Gastroesophageal sphincter (tissue), 4 donors: ENCODE results near the gene SLC24A3. TPM values are rescaled to one million over a fixed set of nuclear protein-coding genes. Genes with fewer than 3 reads are reported as not detected.

Source experiments
- ATAC-seq: fragments of 150-250 bp; one replicate; pipeline ENCODE4 v1.9.1; 2016; ENCODE audit warnings: mild to moderate bottlenecking, moderate library complexity
- H3K27ac ChIP-seq, 4 donors: fragments of 200-600 bp; sonication (generic) in 3 of 4; 1 replicate in 3 of 4; 2 replicates in 1 of 4; pipeline ENCODE4 v1.5.1; 2016 to 2019
- H3K27me3 ChIP-seq: fragments of 200-600 bp; sonication (generic); one replicate; pipeline ENCODE4 v1.5.1; 2019
- H3K36me3 ChIP-seq, 2 donors: fragments of 200-600 bp; sonication (generic); one replicate each; pipeline ENCODE4 v1.5.1; 2019; ENCODE audit warnings: control low read depth in 1 of 2
- H3K4me1 ChIP-seq, 3 donors: fragments of 200-600 bp; sonication (generic); 1 replicate in 2 of 3; 2 replicates in 1 of 3; pipeline ENCODE4 v1.5.1; 2016 to 2019; ENCODE audit warnings: control low read depth in 2 of 3
- H3K4me3 ChIP-seq, 2 donors: fragments of 200-600 bp; sonication (generic); one replicate each; pipeline ENCODE4 v1.5.1; 2019; ENCODE audit warnings: mild to moderate bottlenecking in 1 of 2, moderate library complexity in 1 of 2
- H3K9me3 ChIP-seq, 3 donors: fragments of 200-600 bp; sonication (generic); one replicate each; pipeline ENCODE4 v1.5.1; 2017 to 2019; ENCODE audit warnings: control low read depth in 2 of 3
- EP300 ChIP-seq: sonication (generic); formaldehyde crosslinking; IDR thresholded peaks from one replicate; pipeline ENCODE4 v1.6.1; 2017; ENCODE audit warnings: antibody characterized with exemption, mild to moderate bottlenecking
- POLR2A ChIP-seq, 2 donors: fragments of 450-650 bp; IDR thresholded peaks; one replicate each; pipeline ENCODE4 v1.6.1; 2017; ENCODE audit warnings: antibody characterized with exemption in 2 of 2, mild to moderate bottlenecking in 2 of 2, moderate library complexity in 1 of 2
- POLR2AphosphoS5 ChIP-seq: sonication (generic); formaldehyde crosslinking; IDR thresholded peaks from one replicate; pipeline ENCODE4 v1.6.1; 2017; ENCODE audit warnings: antibody characterized with exemption
- WGBS, 2 donors: methylation state at CpG; one replicate each; pipeline ENCODE4 v1.1.5; 2018; ENCODE audit warnings: low coverage in 1 of 2; 5-methylcytosine and 5-hydroxymethylcytosine counted together
- total RNA-seq, 4 donors: library from RNA; depleted of rRNA; stranded (reverse); fragments of >200 nt; gene quantifications; one replicate each; pipeline ENCODE4 v1.1.0, GENCODE V29; 2016
- TF ChIP-seq, protein P1 (sequence below), 4 experiments: fragments of 200-600 bp in 2 of 4; fragments of 450-650 bp in 2 of 4; sonication (generic) in 1 of 4; IDR thresholded peaks; one replicate each; pipeline ENCODE4 v1.5.1; 2017 to 2019; ENCODE audit warnings: antibody characterized with exemption in 4 of 4, mild to moderate bottlenecking in 2 of 4, moderate library complexity in 2 of 4

The SLC24A3 gene
- total RNA-seq, 4 donors from 2014 or later: 2.7 to 13.5 (median 5.5) TPM

DNA sequence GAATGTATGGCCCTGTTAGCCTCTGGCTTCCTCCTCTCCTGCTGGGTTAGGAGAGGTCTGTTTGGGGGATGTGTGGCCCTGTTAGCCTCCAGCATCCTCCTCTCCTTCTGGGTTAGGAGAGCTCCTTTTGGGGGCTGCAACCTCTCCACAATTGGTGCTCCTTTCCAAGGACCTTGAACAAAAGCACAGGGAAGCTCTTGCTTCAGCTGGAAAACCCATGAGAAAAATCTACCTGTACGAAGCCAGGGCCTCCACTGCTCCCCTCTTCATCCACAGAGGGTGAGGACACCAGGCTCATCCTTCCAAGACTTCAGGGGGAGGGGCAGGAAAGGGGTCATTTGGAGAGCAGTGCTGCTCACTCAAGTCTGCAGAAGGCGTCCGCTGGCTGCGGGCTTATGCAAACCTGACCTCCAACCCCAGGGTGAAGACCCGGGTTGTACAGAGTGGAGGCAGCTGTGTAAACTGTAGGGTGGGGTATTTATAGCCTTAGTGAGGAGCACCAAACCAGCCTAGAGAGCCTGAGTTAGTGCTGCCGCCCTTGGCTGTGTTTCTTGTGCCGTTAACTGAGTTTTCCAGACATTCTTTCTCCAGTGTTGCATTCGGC lies 62.1 kb downstream of the SLC24A3 start:
- ATAC-seq: peak; percentile 28

DNA sequence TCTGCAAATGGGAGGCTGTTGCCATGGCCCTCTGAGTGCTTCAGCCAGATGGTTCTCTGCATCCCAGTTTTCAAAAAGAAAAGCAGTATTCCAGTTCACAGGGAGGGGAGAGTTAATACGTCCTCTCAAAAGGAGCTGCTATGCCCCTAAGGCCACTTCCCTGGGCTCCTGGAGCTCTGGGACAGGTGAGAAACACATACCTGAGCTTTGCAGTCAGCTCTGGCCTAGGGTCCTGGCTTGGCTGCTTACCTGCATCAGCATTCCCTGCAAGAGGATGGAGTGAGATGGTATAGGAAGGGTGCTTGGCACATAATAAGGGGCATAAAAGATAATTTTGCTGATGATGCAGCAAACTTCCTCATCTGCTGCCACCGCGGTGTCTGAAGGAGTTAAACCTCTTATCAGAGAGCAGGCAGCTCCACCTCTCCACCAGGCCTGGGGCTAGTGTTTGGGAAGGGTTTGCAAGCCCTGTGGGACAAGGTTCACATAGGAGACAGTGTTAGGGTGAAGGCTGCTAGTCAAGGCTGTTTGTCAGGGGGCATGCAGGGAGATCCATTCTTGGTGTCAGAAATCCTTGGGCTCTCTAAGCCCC lies 62.7 kb downstream of the SLC24A3 start:
- Histone ChIP-seq H3K4me3 (no peak overlapping the region), H3K36me3 (no peaks in the 10 kb centered on the region), H3K27me3 (no peaks in the 10 kb centered on the region), H3K4me1 (peaks cover 0 to 22% (median 9%) of the 10 kb centered on the region in 3 donors), H3K9me3 (no peaks in the 10 kb centered on the region), H3K27ac (peak overlapping the region in 2 of 4 donors; percentile 49 to 57)
- no peak for ATAC-seq
- WGBS, 2 donors: 50% methylated on average over 2 of the region's 3 CpGs; no CpG with 5 or more reads in 1 of the 2 donors
- TF ChIP-seq EP300: no peak
- TF ChIP-seq, protein P1, sequence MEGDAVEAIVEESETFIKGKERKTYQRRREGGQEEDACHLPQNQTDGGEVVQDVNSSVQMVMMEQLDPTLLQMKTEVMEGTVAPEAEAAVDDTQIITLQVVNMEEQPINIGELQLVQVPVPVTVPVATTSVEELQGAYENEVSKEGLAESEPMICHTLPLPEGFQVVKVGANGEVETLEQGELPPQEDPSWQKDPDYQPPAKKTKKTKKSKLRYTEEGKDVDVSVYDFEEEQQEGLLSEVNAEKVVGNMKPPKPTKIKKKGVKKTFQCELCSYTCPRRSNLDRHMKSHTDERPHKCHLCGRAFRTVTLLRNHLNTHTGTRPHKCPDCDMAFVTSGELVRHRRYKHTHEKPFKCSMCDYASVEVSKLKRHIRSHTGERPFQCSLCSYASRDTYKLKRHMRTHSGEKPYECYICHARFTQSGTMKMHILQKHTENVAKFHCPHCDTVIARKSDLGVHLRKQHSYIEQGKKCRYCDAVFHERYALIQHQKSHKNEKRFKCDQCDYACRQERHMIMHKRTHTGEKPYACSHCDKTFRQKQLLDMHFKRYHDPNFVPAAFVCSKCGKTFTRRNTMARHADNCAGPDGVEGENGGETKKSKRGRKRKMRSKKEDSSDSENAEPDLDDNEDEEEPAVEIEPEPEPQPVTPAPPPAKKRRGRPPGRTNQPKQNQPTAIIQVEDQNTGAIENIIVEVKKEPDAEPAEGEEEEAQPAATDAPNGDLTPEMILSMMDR (IDR thresholded peaks at IDR 0.05): no peak
- TF ChIP-seq POLR2A (IDR thresholded peaks at IDR 0.05): no peak
- TF ChIP-seq POLR2AphosphoS5: no peak

More for the DNA sequence above, 62.1 kb downstream of the SLC24A3 start:
- H3K4me3 ChIP-seq: no peak overlapping the region
- H3K27me3 ChIP-seq: no peaks in the 10 kb centered on the region
- peaks cover 0 to 22% (median 9%) of the 10 kb centered on the region in 3 donors for H3K4me1 ChIP-seq
- no peaks in the 10 kb centered on the region for H3K36me3 ChIP-seq
- 35 to 86% methylated on average over 3 to 5 of the region's 8 CpGs for WGBS, 2 donors
- H3K9me3 ChIP-seq: no peaks in the 10 kb centered on the region
- peak overlapping the region in 1 of 4 donors; percentile 17 for H3K27ac ChIP-seq
- TF ChIP-seq POLR2AphosphoS5 (no peak), POLR2A (IDR thresholded peaks at IDR 0.05) (no peak), EP300 (no peak)
- TF ChIP-seq, protein P1 (IDR thresholded peaks at IDR 0.05): no peak

DNA sequence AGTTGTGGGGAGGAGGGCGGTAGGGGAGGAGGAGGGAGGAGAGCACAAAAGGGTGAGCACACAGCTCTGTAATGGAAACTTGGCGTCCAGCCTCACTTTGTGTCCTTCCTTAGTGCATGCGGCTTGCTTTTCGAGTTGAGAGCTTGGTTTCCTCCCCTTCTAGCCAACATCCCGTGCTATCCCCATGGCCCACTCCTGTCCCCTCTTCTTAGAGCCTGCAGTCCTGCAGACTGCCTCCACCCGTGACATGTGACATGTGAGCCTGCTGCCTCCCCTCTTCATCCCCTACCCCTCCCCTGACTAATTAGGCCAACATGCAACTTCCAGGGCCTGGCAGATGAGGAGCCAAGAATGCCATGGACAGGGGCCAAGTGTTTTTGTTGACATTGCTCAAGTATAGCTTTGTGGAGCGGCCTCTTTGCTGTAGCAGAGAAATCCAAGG lies 63.2 kb downstream of the SLC24A3 start:
- peak overlapping the region in 2 of 4 donors; percentile 49 to 57 for H3K27ac ChIP-seq
- 15 to 60% methylated on average over 1 to 6 of the region's 7 CpGs for WGBS, 2 donors
- no peak overlapping the region for H3K4me3 ChIP-seq

DNA sequence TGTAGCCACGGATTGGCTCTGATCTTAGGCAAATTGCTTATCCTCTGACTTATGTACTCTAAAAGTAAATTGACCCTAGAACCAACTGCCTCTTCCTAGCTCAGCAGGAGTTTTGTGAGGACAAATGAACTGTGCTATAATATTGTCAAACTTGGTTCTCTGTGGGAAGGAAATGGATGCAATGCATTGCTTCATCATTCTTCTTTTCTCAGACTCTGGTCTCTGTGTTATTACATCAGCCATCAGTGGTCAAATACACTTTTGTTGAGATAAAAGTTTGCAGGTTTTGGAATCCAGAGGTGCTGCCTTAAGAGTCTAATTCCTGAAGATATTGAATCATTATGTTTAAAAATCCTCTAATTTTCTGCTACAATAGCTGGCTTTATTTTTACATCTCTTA lies 64.9 kb downstream of the SLC24A3 start:
- peaks cover 0 to 22% (median 9%) of the 10 kb centered on the region in 3 donors for H3K4me1 ChIP-seq
- 46 to 60% methylated on average over 1 of the region's 1 CpG for WGBS, 2 donors
- no peak for ATAC-seq

More for the DNA sequence above, 63.2 kb downstream of the SLC24A3 start:
- no peaks in the 10 kb centered on the region for H3K36me3 ChIP-seq
- no peaks in the 10 kb centered on the region for H3K9me3 ChIP-seq
- TF ChIP-seq POLR2AphosphoS5 (no peak), EP300 (no peak), POLR2A (IDR thresholded peaks at IDR 0.05) (no peak)
- TF ChIP-seq, protein P1 (IDR thresholded peaks at IDR 0.05): no peak
- H3K4me1 ChIP-seq: peaks cover 0 to 22% (median 9%) of the 10 kb centered on the region in 3 donors
- peak; percentile 71 for ATAC-seq
- H3K27me3 ChIP-seq: no peaks in the 10 kb centered on the region

More for the DNA sequence above, 64.9 kb downstream of the SLC24A3 start:
- Histone ChIP-seq H3K9me3 (no peaks in the 10 kb centered on the region), H3K36me3 (no peaks in the 10 kb centered on the region), H3K27me3 (no peaks in the 10 kb centered on the region), H3K27ac (no peak overlapping the region), H3K4me3 (no peak overlapping the region)
- TF ChIP-seq, protein P1 (IDR thresholded peaks at IDR 0.05): no peak
- TF ChIP-seq POLR2A (IDR thresholded peaks at IDR 0.05) (no peak), POLR2AphosphoS5 (no peak), EP300 (no peak)
